GM19328 (cell line): ENCODE results near the gene FAM3B.
"Not testable (repeated sequence)": the region's sequence is repeated elsewhere in the genome, so short reads cannot be mapped to it uniquely, and the experiment has no call there.

Source experiments
- ATAC-seq: cut with Tn5 transposase; IDR thresholded peaks from one replicate; pipeline ENCODE4 v1.9.1; 2021; ENCODE audit warnings: mild to moderate bottlenecking, moderate library complexity; ENCODE audit not compliant: unreplicated experiment

FAM3B gene

GRCh38 chr21:41316200-41317062 is at the start of gene FAM3B:
TSS of gene FAM3B (plus strand) at chr21:41316801. CDS start at chr21:41316880, 79 bp downstream.
- no peak for ATAC-seq

GRCh38 chr21:41267346-41267745 is 49.3 kb upstream of the FAM3B start:
- ATAC-seq = no peak

- ATAC-seq = no peak
These were observed 47.1 kb upstream of the FAM3B start for GRCh38 chr21:41269535-41269934.

GRCh38 chr21:41277196-41277595 is 39.4 kb upstream of the FAM3B start:
- no peak for ATAC-seq

- no peak for ATAC-seq
These were observed 38.8 kb upstream of the FAM3B start for GRCh38 chr21:41277846-41278245.

GRCh38 chr21:41280115-41280919 is 36.3 kb upstream of the FAM3B start:
- ATAC-seq = no peak

GRCh38 chr21:41282412-41282811 is 34.2 kb upstream of the FAM3B start:
- no peak for ATAC-seq

- no peak for ATAC-seq
These were observed 33.3 kb upstream of the FAM3B start for GRCh38 chr21:41283211-41283818.

GRCh38 chr21:41289431-41289830 is 27.2 kb upstream of the FAM3B start:
- ATAC-seq = no peak

- no peak for ATAC-seq
These were observed 26.3 kb upstream of the FAM3B start for GRCh38 chr21:41290106-41290799.

- ATAC-seq = no peak
These were observed 21.9 kb upstream of the FAM3B start for GRCh38 chr21:41294548-41295231.

GRCh38 chr21:41295721-41296254 is 20.8 kb upstream of the FAM3B start:
- no peak for ATAC-seq

GRCh38 chr21:41302976-41303375 is 13.6 kb upstream of the FAM3B start:
- ATAC-seq = no peak

- ATAC-seq = no peak
These were observed 12.4 kb upstream of the FAM3B start for GRCh38 chr21:41304068-41304720.

GRCh38 chr21:41307219-41307618 is 9.4 kb upstream of the FAM3B start:
- no peak for ATAC-seq

GRCh38 chr21:41313285-41314164 is 3.1 kb upstream of the FAM3B start:
- ATAC-seq = not testable (repeated sequence)

GRCh38 chr21:41315726-41316125 is 875 bp upstream of the FAM3B start:
- no peak for ATAC-seq

GRCh38 chr21:41317063-41317392 is 427 bp downstream of the FAM3B start:
- no peak for ATAC-seq

GRCh38 chr21:41317458-41317857 is 857 bp downstream of the FAM3B start:
- no peak for ATAC-seq
